Measurements from ENCODE around the gene PSMA7.

- no peak for TF ChIP-seq POLR2A (IDR thresholded peaks at IDR 0.05; ENCODE audit: low read length)
- TF ChIP-seq GATA1 (IDR thresholded peaks at IDR 0.05; ENCODE audit: low read depth, low read length) = no peak
These were observed 13.6 kb upstream of the PSMA7 start for GRCh38 chr20:62156592-62157386.

Measured in erythroblast (primary cell).